A673 (cell line): ENCODE measurements around the gene SLC19A1.

Experiments used
- EZH2 ChIP-seq: fragments of 200-600 bp; sonication (generic); IDR thresholded peaks from 2 replicates; pipeline ENCODE4 v1.6.1; 2017; ENCODE audit warnings: borderline replicate concordance, low read depth, mild to moderate bottlenecking, mixed read lengths, antibody characterized with exemption, low read length; ENCODE audit not compliant: poor library complexity, severe bottlenecking
- TF ChIP-seq, protein P1 (sequence below): fragments of 300-800, 200-600 bp; sonication (generic); conservative IDR thresholded peaks from 2 replicates; pipeline ENCODE4 v1.5.1; 2017; ENCODE audit warnings: low read depth, mild to moderate bottlenecking, antibody characterized with exemption, low read length, moderate library complexity, mixed read lengths

DNA sequence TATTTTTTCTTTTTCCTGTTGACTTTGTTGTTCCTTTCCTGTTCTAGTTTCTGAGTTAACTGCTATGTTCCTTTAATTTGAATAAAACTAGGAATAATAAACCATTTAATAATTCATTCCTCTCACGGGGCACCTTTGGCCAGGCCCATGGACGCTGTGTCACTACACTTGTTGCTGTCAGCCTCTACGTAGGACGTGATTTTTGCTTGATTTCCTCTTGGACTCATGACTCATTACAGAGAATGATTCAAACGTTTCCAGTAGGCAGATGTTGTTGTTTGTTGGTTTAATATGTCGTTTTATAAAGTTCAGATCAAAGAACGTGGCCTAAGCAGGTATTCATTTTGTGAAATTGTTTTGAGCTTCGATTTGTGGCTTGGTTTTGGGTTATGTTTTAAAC, 9.1 kb upstream of the SLC19A1 start:
- TF ChIP-seq, protein P1, sequence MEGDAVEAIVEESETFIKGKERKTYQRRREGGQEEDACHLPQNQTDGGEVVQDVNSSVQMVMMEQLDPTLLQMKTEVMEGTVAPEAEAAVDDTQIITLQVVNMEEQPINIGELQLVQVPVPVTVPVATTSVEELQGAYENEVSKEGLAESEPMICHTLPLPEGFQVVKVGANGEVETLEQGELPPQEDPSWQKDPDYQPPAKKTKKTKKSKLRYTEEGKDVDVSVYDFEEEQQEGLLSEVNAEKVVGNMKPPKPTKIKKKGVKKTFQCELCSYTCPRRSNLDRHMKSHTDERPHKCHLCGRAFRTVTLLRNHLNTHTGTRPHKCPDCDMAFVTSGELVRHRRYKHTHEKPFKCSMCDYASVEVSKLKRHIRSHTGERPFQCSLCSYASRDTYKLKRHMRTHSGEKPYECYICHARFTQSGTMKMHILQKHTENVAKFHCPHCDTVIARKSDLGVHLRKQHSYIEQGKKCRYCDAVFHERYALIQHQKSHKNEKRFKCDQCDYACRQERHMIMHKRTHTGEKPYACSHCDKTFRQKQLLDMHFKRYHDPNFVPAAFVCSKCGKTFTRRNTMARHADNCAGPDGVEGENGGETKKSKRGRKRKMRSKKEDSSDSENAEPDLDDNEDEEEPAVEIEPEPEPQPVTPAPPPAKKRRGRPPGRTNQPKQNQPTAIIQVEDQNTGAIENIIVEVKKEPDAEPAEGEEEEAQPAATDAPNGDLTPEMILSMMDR: no peak
- TF ChIP-seq EZH2: no peak
